Measurements from ENCODE around the gene SPTBN2. TPM values are rescaled to one million over a fixed set of nuclear protein-coding genes. Genes with fewer than 3 reads are reported as not detected.
A peak's percentile ranks its signal among the peaks of the same experiment; 100 is the strongest.

SPTBN2 gene
- total RNA-seq, 1 experiment from 2014 or later = 40.7 TPM

- TF ChIP-seq HMGA2 (CRISPR knock-in tag; IDR thresholded peaks at IDR 0.05) = no peak
- TF ChIP-seq, protein P1, sequence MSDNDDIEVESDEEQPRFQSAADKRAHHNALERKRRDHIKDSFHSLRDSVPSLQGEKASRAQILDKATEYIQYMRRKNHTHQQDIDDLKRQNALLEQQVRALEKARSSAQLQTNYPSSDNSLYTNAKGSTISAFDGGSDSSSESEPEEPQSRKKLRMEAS (CRISPR knock-in tag; IDR thresholded peaks at IDR 0.05) = no peak
- no peak for TF ChIP-seq IRF1 (CRISPR knock-in tag; IDR thresholded peaks at IDR 0.05)
Measured at GRCh38 chr11:66676282-66676919, 52.6 kb downstream of the SPTBN2 start (continued).

GRCh38 chr11:66674964-66675602 is 53.9 kb downstream of the SPTBN2 start:
- no peaks in the 10 kb centered on the region for H3K9me3 Mint-ChIP-seq
- no peak for ATAC-seq
- 0 out of 2 replicates have a peak overlapping the region, but pooled peaks have one; percentile 16 for H3K4me3 Mint-ChIP-seq
- peaks cover 14% of the 10 kb centered on the region for H3K36me3 Mint-ChIP-seq
- peaks cover 33% of the 10 kb centered on the region for H3K4me1 Mint-ChIP-seq
- H3K27ac Mint-ChIP-seq = no peak overlapping the region
- H3K27me3 Mint-ChIP-seq (ENCODE audit: low read depth) = no peaks in the 10 kb centered on the region
- no peak for DNase-seq (ENCODE audit: low spot score)
- TF ChIP-seq PREB (CRISPR knock-in tag; IDR thresholded peaks at IDR 0.05; ENCODE audit: borderline replicate concordance) = no peak
- TF ChIP-seq ZNF232 (CRISPR knock-in tag; IDR thresholded peaks at IDR 0.05) = no peak
- TF ChIP-seq ATF3 (CRISPR knock-in tag; conservative IDR thresholded peaks at IDR 0.05) = no peak
- CTCF ChIA-PET = no interaction called here
- POLR2A ChIA-PET = interaction anchor here (0.6 to 1.0 kb wide), 2 partner anchors 37 to 1947 kb away, joined by 3 to 5 read pairs; no protein-coding TSS in a partner anchor

DNA sequence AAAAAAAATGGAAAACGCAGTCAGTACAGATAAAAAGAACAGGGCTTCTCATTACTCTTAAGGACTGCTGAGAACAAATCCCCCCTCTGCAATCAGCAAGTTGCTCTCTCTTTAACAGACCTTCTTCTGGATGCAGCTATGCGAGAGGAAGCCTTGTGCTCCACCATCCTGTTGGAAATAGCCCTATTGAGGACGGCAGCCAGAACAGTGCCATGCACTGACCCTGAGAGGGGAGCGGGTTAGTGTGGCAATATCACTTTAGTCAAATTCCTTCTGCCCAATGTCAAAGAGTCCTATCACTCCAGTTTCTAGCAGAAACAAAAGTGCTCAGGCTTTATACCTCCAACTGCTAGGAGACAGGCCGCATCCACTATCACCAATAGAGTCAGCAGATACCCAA is 58.2 kb downstream of the SPTBN2 start:
- H3K27ac Mint-ChIP-seq = peak overlapping the region; percentile 44
- no peaks in the 10 kb centered on the region for H3K9me3 Mint-ChIP-seq
- DNase-seq (ENCODE audit: low spot score) (no peak), ATAC-seq (peak; percentile 35; the same call in 1 of the 2 replicates)
- POLR2A ChIA-PET = no interaction called here
- H3K36me3 Mint-ChIP-seq = peaks cover 21% of the 10 kb centered on the region
- CTCF ChIA-PET = no interaction called here
- TF ChIP-seq AFF4 (CRISPR knock-in tag; IDR thresholded peaks at IDR 0.05; ENCODE audit: borderline replicate concordance) = no peak
- no peak for TF ChIP-seq IRF2 (CRISPR knock-in tag; IDR thresholded peaks at IDR 0.05; ENCODE audit: borderline replicate concordance, low read depth)
- TF ChIP-seq FOXJ3 (CRISPR knock-in tag; IDR thresholded peaks at IDR 0.05; ENCODE audit: borderline replicate concordance) = no peak
- TF ChIP-seq ZBTB21 (CRISPR knock-in tag; IDR thresholded peaks at IDR 0.05; ENCODE audit: borderline replicate concordance) = no peak
- TF ChIP-seq RORB (CRISPR knock-in tag; IDR thresholded peaks at IDR 0.05) = no peak
- no peak for TF ChIP-seq TP53 (CRISPR knock-in tag; IDR thresholded peaks at IDR 0.05)
- TF ChIP-seq IRF1 (CRISPR knock-in tag; IDR thresholded peaks at IDR 0.05) = no peak
- TF ChIP-seq RELA (CRISPR knock-in tag; IDR thresholded peaks at IDR 0.05; ENCODE audit: borderline replicate concordance) = no peak
- no peak for TF ChIP-seq ATF2 (CRISPR knock-in tag; IDR thresholded peaks at IDR 0.05; ENCODE audit: borderline replicate concordance, low read depth)
- TF ChIP-seq, protein P2, sequence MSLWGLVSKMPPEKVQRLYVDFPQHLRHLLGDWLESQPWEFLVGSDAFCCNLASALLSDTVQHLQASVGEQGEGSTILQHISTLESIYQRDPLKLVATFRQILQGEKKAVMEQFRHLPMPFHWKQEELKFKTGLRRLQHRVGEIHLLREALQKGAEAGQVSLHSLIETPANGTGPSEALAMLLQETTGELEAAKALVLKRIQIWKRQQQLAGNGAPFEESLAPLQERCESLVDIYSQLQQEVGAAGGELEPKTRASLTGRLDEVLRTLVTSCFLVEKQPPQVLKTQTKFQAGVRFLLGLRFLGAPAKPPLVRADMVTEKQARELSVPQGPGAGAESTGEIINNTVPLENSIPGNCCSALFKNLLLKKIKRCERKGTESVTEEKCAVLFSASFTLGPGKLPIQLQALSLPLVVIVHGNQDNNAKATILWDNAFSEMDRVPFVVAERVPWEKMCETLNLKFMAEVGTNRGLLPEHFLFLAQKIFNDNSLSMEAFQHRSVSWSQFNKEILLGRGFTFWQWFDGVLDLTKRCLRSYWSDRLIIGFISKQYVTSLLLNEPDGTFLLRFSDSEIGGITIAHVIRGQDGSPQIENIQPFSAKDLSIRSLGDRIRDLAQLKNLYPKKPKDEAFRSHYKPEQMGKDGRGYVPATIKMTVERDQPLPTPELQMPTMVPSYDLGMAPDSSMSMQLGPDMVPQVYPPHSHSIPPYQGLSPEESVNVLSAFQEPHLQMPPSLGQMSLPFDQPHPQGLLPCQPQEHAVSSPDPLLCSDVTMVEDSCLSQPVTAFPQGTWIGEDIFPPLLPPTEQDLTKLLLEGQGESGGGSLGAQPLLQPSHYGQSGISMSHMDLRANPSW (CRISPR knock-in tag; conservative IDR thresholded peaks at IDR 0.05; ENCODE audit: low read depth) = no peak
- no peak for TF ChIP-seq JAZF1 (CRISPR knock-in tag; IDR thresholded peaks at IDR 0.05)
- no peak for TF ChIP-seq FOXP1 (CRISPR knock-in tag; IDR thresholded peaks at IDR 0.05; ENCODE audit: borderline replicate concordance)
- no peak for TF ChIP-seq EMX1 (CRISPR knock-in tag; IDR thresholded peaks at IDR 0.05)
- TF ChIP-seq, protein P1 (CRISPR knock-in tag; IDR thresholded peaks at IDR 0.05) = no peak
- no peak for TF ChIP-seq FOXK1 (CRISPR knock-in tag; IDR thresholded peaks at IDR 0.05)
- peaks cover 17% of the 10 kb centered on the region for H3K4me1 Mint-ChIP-seq
- no peaks in the 10 kb centered on the region for H3K27me3 Mint-ChIP-seq (ENCODE audit: low read depth)
- no peak overlapping the region for H3K4me3 Mint-ChIP-seq

All from WTC11 (cell line).